Measurements from ENCODE around the gene HS6ST2.

DNA sequence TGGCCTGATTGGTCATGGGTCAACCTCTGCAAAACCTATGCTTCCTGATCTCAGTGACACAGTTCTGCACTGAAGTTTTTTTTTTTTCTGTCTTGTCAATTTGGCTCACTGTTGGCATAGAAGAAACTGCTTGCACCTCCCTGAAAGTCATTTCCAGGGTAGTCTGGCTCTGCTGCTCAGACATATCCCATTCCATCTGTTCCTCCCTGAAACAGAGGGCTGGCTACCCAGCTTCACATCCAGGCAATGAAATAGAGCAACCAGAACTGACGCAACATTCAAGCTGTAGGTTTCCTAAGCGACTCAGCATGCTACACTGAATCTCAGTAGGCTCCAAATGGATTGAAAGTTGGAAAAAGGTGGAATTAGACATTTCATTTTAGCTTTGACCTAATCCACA is 292.8 kb downstream of the HS6ST2 start:
- TF ChIP-seq CTCF (IDR thresholded peaks at IDR 0.05), result no peak
- TF ChIP-seq EZH2 (IDR thresholded peaks at IDR 0.05), result no peak
- no peak for TF ChIP-seq EZH2phosphoT487 (IDR thresholded peaks at IDR 0.05)

Data from neural progenitor cell (in vitro differentiated cells).